GDM1 (cell line): ENCODE data around the gene SCARB1.
A peak's percentile ranks its signal among the peaks of the same experiment; 100 is the strongest.

ENCODE experiments used
- DNase-seq: peaks from one replicate; lab custom pipeline; 2025; lab: John Stamatoyannopoulos, UW

Gene SCARB1

GRCh38 chr12:124774462-124775167 is 89.0 kb downstream of the SCARB1 start:
- no peak for DNase-seq

- DNase-seq, result no peak
Measured at GRCh38 chr12:124774054-124774461, 89.6 kb downstream of the SCARB1 start.

GRCh38 chr12:124772289-124773170 is 91.1 kb downstream of the SCARB1 start:
- DNase-seq, result no peak

- peak; percentile 57 for DNase-seq
Measured at GRCh38 chr12:124771462-124772288, 92.0 kb downstream of the SCARB1 start.

- DNase-seq, result no peak
Measured at GRCh38 chr12:124770728-124771127, 92.9 kb downstream of the SCARB1 start.

GRCh38 chr12:124769881-124770512 is 93.7 kb downstream of the SCARB1 start:
- no peak for DNase-seq

- DNase-seq, result no peak
Measured at GRCh38 chr12:124769163-124769530, 94.5 kb downstream of the SCARB1 start.

- no peak for DNase-seq
Measured at GRCh38 chr12:124768452-124769162, 95.1 kb downstream of the SCARB1 start.

GRCh38 chr12:124767066-124767821 is 96.4 kb downstream of the SCARB1 start:
- peak; percentile 74 for DNase-seq

GRCh38 chr12:124766727-124767065 is 97.0 kb downstream of the SCARB1 start:
- DNase-seq, result no peak

- DNase-seq, result no peak
Measured at GRCh38 chr12:124765581-124766489, 97.8 kb downstream of the SCARB1 start.

- DNase-seq, result no peak
Measured at GRCh38 chr12:124764870-124765580, 98.6 kb downstream of the SCARB1 start.

- peak; percentile 24 for DNase-seq
Measured at GRCh38 chr12:124764451-124764850, 99.2 kb downstream of the SCARB1 start.

- no peak for DNase-seq
Measured at GRCh38 chr12:124763594-124763979, 100.1 kb downstream of the SCARB1 start.

GRCh38 chr12:124762791-124763593 is 100.7 kb downstream of the SCARB1 start:
- no peak for DNase-seq

GRCh38 chr12:124762384-124762783 is 101.3 kb downstream of the SCARB1 start:
- no peak for DNase-seq

- no peak for DNase-seq
Measured at GRCh38 chr12:124761871-124762270, 101.8 kb downstream of the SCARB1 start.

GRCh38 chr12:124761056-124761455 is 102.6 kb downstream of the SCARB1 start:
- no peak for DNase-seq
